Effector memory CD4-positive, alpha-beta T cell (primary cell): ENCODE results near the gene HP.
"Not testable (repeated sequence)": the region's sequence is repeated elsewhere in the genome, so short reads cannot be mapped to it uniquely, and the experiment has no call there.

Experiments used
- DNase-seq, 3 donors: peaks; one replicate each; pipeline ENCODE4 v3.0.0-alpha.2; 2020
- H3K27ac ChIP-seq: 2 replicates; pipeline ENCODE4 v1.7.0; 2013; ENCODE audit warnings: mild to moderate bottlenecking, low read length, moderate library complexity; ENCODE audit not compliant: insufficient read depth, poor library complexity, severe bottlenecking
- H3K27me3 ChIP-seq: replicated peaks from 2 replicates; pipeline ENCODE4 v1.7.0; 2013; ENCODE audit warnings: mild to moderate bottlenecking, low read length; ENCODE audit not compliant: insufficient read depth, control insufficient read depth, poor library complexity, severe bottlenecking
- H3K36me3 ChIP-seq: 2 replicates; pipeline ENCODE4 v1.7.0; 2013; ENCODE audit warnings: mild to moderate bottlenecking, low read length, moderate library complexity; ENCODE audit not compliant: control insufficient read depth, insufficient read depth
- H3K4me1 ChIP-seq: 2 replicates; pipeline ENCODE4 v1.7.0; 2013; ENCODE audit warnings: low read length, mild to moderate bottlenecking; ENCODE audit not compliant: control insufficient read depth, insufficient read depth, poor library complexity, severe bottlenecking
- H3K4me3 ChIP-seq: 2 replicates; pipeline ENCODE4 v1.7.0; 2013; ENCODE audit warnings: low read length, low read depth, mild to moderate bottlenecking; ENCODE audit not compliant: insufficient read depth, poor library complexity, severe bottlenecking
- H3K9me3 ChIP-seq: 2 replicates; pipeline ENCODE4 v1.7.0; 2013; ENCODE audit warnings: mild to moderate bottlenecking, low read length, moderate library complexity; ENCODE audit not compliant: control insufficient read depth
- total RNA-seq, 3 donors: gene quantifications; one replicate each; lab custom pipeline; 2026; lab: John Stamatoyannopoulos, UW

HP gene
- total RNA-seq: 0 reads per million in 3 donors

DNA sequence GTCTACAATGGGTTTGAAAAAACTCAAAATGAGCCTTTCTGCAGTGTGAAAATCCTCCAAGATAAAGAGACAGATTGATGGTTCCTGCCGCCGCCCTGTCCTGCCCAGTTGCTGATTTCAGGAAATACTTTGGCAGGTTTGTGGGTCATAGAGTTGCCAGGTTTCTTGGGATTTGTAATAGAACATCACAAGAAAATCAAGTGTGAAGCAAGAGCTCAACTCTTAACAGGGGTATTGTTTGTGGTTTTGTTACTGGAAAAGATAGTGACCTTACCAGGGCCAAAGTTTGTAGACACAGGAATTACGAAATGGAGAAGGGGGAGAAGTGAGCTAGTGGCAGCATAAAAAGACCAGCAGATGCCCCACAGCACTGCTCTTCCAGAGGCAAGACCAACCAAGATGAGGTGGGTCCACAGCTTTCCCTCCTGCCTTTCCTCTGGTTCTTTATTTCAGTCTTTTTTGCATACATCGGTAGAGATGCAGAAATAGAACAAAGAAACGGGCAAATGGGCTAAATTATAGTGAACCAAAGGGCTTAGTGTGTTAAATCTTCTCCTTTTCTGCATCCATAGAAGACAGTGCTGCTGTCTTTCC lies at the start of gene HP:
Gene HP, plus strand, starts transcription at position 252 of the 594 bp plus-strand sequence. Its CDS starts 148 bp downstream, at position 400.
- DNase-seq, H3K9me3 ChIP-seq, H3K36me3 ChIP-seq, H3K27me3 ChIP-seq, H3K4me1 ChIP-seq, H3K4me3 ChIP-seq, H3K27ac ChIP-seq: not testable (repeated sequence)

- not testable (repeated sequence) for H3K9me3 ChIP-seq, H3K4me1 ChIP-seq, H3K27ac ChIP-seq, DNase-seq, H3K36me3 ChIP-seq, H3K4me3 ChIP-seq, H3K27me3 ChIP-seq
Measured at GRCh38 chr16:72008065-72008423, 46.3 kb upstream of the HP start.

DNA sequence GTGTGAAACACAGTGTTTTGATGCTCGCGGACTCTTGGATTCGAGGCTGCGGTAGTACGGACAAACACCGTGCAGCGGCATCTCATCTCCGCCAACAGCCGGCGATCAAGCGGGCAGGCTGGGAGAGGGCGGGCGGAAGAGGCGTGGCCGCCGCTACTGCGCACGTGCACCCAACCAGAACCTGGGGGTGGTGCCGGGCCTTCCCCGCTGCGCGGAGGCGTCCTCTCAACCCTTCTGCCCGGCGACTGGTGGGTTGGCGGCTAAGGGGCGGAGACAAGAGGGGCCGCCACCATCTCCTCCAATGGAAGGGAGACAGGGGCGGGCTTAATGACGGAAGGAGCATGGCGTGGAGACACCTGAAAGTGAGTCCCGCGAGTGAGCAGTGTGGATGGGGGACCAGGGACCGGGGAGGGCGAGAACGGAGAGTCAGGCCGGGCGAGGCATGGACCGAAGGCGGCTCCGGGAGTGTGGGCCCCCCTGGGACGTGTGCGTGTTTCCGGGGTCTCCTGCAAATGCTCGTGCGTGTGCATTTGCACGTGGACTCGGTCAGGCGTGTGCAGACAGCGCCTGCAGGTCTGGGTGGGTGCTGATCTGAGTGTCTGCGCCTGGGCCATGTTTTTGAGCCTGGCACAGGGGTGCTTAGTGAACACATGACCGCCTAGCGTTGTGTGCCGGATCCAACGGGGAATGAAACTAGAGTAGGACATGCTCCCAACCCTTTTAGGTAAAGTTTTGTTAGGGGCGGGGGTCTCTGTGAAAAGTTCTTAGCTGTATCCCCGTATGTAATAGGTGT lies 45.7 kb upstream of the HP start, which contains the start of gene DHODH:
Gene DHODH, plus strand, starts transcription at position 321 of the 793 bp plus-strand sequence. Its CDS starts 21 bp downstream, at position 342.
- Histone ChIP-seq H3K36me3 (peaks cover 7% of the 10 kb centered on the region), H3K27ac (peak within 1 kb of the TSS; percentile 57), H3K4me1 (no peaks in the 10 kb centered on the region)

GRCh38 chr16:72009779-72010178 lies 44.5 kb upstream of the HP start:
- no peak overlapping the region for H3K4me3 ChIP-seq
- H3K27me3 ChIP-seq: no peaks in the 10 kb centered on the region
- no peak overlapping the region for H3K27ac ChIP-seq
- H3K4me1 ChIP-seq: no peaks in the 10 kb centered on the region
- DNase-seq: no peak
- no peaks in the 10 kb centered on the region for H3K9me3 ChIP-seq
- H3K36me3 ChIP-seq: peaks cover 9% of the 10 kb centered on the region

More for the DNA sequence above, 45.7 kb upstream of the HP start, which contains the start of gene DHODH:
- H3K9me3 ChIP-seq: no peaks in the 10 kb centered on the region
- H3K27me3 ChIP-seq: no peaks in the 10 kb centered on the region
- H3K4me3 ChIP-seq: peak within 1 kb of the TSS; percentile 95
- DNase-seq: peak; percentile 93 to 97 (median 96)

- Histone ChIP-seq H3K9me3 (no peaks in the 10 kb centered on the region), H3K36me3 (peaks cover 9% of the 10 kb centered on the region), H3K27ac (no peak overlapping the region), H3K27me3 (no peaks in the 10 kb centered on the region), H3K4me3 (no peak overlapping the region), H3K4me1 (no peaks in the 10 kb centered on the region)
- DNase-seq: no peak
Measured at GRCh38 chr16:72012607-72013006, 41.7 kb upstream of the HP start.

- Histone ChIP-seq H3K4me3 (no peak overlapping the region), H3K36me3 (peaks cover 12% of the 10 kb centered on the region), H3K27me3 (no peaks in the 10 kb centered on the region), H3K27ac (no peak overlapping the region), H3K4me1 (no peaks in the 10 kb centered on the region), H3K9me3 (no peaks in the 10 kb centered on the region)
- DNase-seq: no peak
Measured at GRCh38 chr16:72013389-72013788, 40.9 kb upstream of the HP start.

GRCh38 chr16:72013888-72014581 lies 40.3 kb upstream of the HP start:
- Histone ChIP-seq H3K4me3 (no peak overlapping the region), H3K4me1 (no peaks in the 10 kb centered on the region), H3K36me3 (peaks cover 14% of the 10 kb centered on the region), H3K27me3 (no peaks in the 10 kb centered on the region), H3K9me3 (no peaks in the 10 kb centered on the region), H3K27ac (no peak overlapping the region)
- no peak for DNase-seq

- no peak for DNase-seq
- H3K9me3 ChIP-seq: no peaks in the 10 kb centered on the region
- no peak overlapping the region for H3K4me3 ChIP-seq
- peaks cover 16% of the 10 kb centered on the region for H3K36me3 ChIP-seq
- no peaks in the 10 kb centered on the region for H3K27me3 ChIP-seq
- no peak overlapping the region for H3K27ac ChIP-seq
- no peaks in the 10 kb centered on the region for H3K4me1 ChIP-seq
Measured at GRCh38 chr16:72014675-72015074, 39.6 kb upstream of the HP start.

GRCh38 chr16:72015124-72015523 lies 39.2 kb upstream of the HP start:
- no peak for DNase-seq
- no peaks in the 10 kb centered on the region for H3K9me3 ChIP-seq
- H3K27ac ChIP-seq: no peak overlapping the region
- H3K36me3 ChIP-seq: peaks cover 16% of the 10 kb centered on the region
- no peaks in the 10 kb centered on the region for H3K27me3 ChIP-seq
- H3K4me3 ChIP-seq: no peak overlapping the region
- no peaks in the 10 kb centered on the region for H3K4me1 ChIP-seq

DNA sequence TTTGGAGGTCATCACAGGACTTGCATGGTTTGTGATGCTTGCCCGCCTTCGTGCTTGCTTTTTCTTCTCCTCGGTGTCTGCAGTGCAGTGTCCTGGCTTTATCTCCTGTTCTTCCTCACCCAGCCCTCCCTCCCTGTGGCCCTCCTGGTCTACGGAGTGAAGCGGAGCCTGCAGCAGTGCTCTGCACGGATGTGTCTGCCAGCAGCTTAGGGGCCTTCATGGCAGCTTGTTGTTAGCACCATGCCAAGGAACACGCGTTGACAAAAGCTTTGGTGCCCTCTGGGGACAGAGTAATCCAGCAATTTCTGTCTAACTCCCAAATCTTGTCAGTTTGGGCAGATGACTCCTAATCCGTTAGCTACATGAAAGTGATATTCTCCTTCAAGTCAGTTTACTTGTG lies 35.8 kb upstream of the HP start:
- no peaks in the 10 kb centered on the region for H3K9me3 ChIP-seq
- no peaks in the 10 kb centered on the region for H3K27me3 ChIP-seq
- no peak for DNase-seq
- H3K36me3 ChIP-seq: peaks cover 32% of the 10 kb centered on the region
- H3K27ac ChIP-seq: no peak overlapping the region
- no peaks in the 10 kb centered on the region for H3K4me1 ChIP-seq
- no peak overlapping the region for H3K4me3 ChIP-seq
